HepG2 (cell line): ENCODE measurements around the gene FLT3LG. TPM values are rescaled to one million over a fixed set of nuclear protein-coding genes. Genes with fewer than 3 reads are reported as not detected.
A peak's percentile ranks its signal among the peaks of the same experiment; 100 is the strongest.

Experiments
- ERF ChIP-seq: IDR thresholded peaks from 2 replicates; pipeline ENCODE4 v1.6.1; 2018; ENCODE audit warnings: missing biosample characterization, missing genetic modification reagents
- FOXO1 ChIP-seq: sonication (generic); formaldehyde crosslinking; IDR thresholded peaks from 2 replicates; pipeline ENCODE4 v1.4.0; 2020; ENCODE audit warnings: missing genetic modification reagents
- U2AF2 ChIP-seq: fragments of 200-400 bp; formaldehyde crosslinking; IDR thresholded peaks from 2 replicates; pipeline ENCODE4 v1.6.1; 2017; ENCODE audit warnings: low read depth, mild to moderate bottlenecking, low read length
- ZNF501 ChIP-seq: sonication (generic); formaldehyde crosslinking; IDR thresholded peaks from 2 replicates; pipeline ENCODE4 v1.5.1; 2020; ENCODE audit warnings: mild to moderate bottlenecking, moderate library complexity, missing genetic modification reagents
- ZNF777 ChIP-seq: sonication (generic); formaldehyde crosslinking; IDR thresholded peaks from 2 replicates; pipeline ENCODE4 v1.4.0; 2020; ENCODE audit warnings: missing genetic modification reagents
- polyA plus RNA-seq, 8 experiments: library from polyadenylated mRNA; depleted of rRNA in 3 of 8; stranded (reverse) in 7 of 8; unstranded in 1 of 8; fragments of >200 nt; fragmentation: Illumina TruSeq in 4 of 8; extraction: Trizol in 4 of 8; gene quantifications; 2 replicates each; pipeline versions ENCODE4 v1.2.1 to v1.2.3, GENCODE V29; 2011 to 2016; ENCODE audit warnings: low read depth in 4 of 8, missing spikeins in 1 of 8, mixed read lengths in 1 of 8; ENCODE audit not compliant: insufficient read depth in 1 of 8
- total RNA-seq, 5 experiments: library from RNA; depleted of rRNA; stranded (reverse); fragments of >200 nt; fragmentation: Illumina TruSeq; extraction: Trizol; gene quantifications; 2 replicates each; pipeline ENCODE4 v1.2.3, GENCODE V29; 2016; ENCODE audit warnings: low read depth in 1 of 5
- TF ChIP-seq, protein P1 (sequence below): sonication (generic); formaldehyde crosslinking; IDR thresholded peaks from 2 replicates; pipeline ENCODE4 v1.5.0; 2020; ENCODE audit warnings: mild to moderate bottlenecking, low read depth, missing genetic modification reagents, borderline replicate concordance
- TF ChIP-seq, protein P2 (sequence below): sonication (generic); formaldehyde crosslinking; IDR thresholded peaks from 2 replicates; pipeline ENCODE4 v1.5.0; 2020; ENCODE audit warnings: mild to moderate bottlenecking, missing genetic modification reagents
- TF ChIP-seq, protein P3 (sequence below): sonication (generic); formaldehyde crosslinking; IDR thresholded peaks from 2 replicates; pipeline ENCODE4 v1.9.0; 2021; ENCODE audit warnings: missing genetic modification reagents, borderline replicate concordance
- TF ChIP-seq, protein P4 (sequence below): sonication (generic); formaldehyde crosslinking; IDR thresholded peaks from 2 replicates; pipeline ENCODE4 v1.5.1; 2020; ENCODE audit warnings: missing genetic modification reagents, mild to moderate bottlenecking, borderline replicate concordance
- TF ChIP-seq, protein P5 (sequence below): sonication (generic); formaldehyde crosslinking; IDR thresholded peaks from 2 replicates; pipeline ENCODE4 v1.5.0; 2020; ENCODE audit warnings: mild to moderate bottlenecking, missing genetic modification reagents, borderline replicate concordance
- TF ChIP-seq, protein P6 (sequence below): sonication (generic); formaldehyde crosslinking; IDR thresholded peaks from 2 replicates; pipeline ENCODE4 v1.4.0; 2020; ENCODE audit warnings: missing genetic modification reagents

Gene FLT3LG
- total and polyA plus RNA-seq, 2 of the 13 experiments (the other 11 are each of a cell fraction or from before 2014, with no cell fraction given): 1.5 to 2.6 TPM

DNA sequence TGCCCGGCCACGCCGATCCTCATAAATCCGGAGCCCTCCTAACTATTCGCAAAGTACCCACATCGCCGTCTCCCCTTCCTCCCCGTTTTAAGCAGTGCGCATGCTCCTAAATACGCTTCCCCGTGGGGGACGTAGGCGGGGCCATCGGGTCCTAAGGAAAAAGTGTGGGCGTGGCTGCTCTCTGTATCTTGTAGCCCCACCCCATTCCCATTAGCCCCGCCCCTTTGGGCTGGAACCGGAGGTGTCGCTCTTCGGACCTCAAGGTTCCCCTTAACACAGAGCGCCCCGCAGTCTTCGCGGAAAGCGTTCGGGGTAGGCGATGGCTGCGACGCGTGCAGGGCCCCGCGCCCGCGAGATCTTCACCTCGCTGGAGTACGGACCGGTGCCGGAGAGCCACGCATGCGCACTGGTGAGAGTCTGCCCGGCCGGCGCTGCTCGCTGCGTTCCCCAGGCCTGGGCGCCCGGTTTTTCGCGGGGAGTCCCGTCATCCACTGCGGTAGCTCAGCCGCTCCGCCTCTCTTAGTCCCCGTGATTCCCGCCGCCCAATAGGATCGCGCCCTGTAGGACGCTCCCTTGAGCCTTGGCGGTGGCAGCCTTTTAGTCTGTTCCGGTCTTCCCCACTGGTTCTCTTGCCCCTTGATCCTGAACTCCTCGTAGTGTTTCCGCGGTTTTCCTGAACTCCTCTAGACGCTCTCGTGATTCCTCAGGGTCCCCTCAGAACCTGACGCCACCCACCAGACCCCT lies 20.8 kb upstream of the FLT3LG start, which contains the start of gene ALDH16A1 (continued):
- TF ChIP-seq, protein P1, sequence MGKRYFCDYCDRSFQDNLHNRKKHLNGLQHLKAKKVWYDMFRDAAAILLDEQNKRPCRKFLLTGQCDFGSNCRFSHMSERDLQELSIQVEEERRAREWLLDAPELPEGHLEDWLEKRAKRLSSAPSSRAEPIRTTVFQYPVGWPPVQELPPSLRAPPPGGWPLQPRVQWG: no peak
- TF ChIP-seq, protein P2, sequence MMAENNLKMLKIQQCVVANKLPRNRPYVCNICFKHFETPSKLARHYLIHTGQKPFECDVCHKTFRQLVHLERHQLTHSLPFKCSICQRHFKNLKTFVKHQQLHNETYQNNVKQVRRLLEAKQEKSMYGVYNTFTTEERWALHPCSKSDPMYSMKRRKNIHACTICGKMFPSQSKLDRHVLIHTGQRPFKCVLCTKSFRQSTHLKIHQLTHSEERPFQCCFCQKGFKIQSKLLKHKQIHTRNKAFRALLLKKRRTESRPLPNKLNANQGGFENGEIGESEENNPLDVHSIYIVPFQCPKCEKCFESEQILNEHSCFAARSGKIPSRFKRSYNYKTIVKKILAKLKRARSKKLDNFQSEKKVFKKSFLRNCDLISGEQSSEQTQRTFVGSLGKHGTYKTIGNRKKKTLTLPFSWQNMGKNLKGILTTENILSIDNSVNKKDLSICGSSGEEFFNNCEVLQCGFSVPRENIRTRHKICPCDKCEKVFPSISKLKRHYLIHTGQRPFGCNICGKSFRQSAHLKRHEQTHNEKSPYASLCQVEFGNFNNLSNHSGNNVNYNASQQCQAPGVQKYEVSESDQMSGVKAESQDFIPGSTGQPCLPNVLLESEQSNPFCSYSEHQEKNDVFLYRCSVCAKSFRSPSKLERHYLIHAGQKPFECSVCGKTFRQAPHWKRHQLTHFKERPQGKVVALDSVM: no peak
- TF ChIP-seq ERF (peak; percentile 52; the same call in 1 of the 2 replicates), ZNF501 (CRISPR knock-in tag) (peak; percentile 69), U2AF2 (no peak), FOXO1 (CRISPR knock-in tag) (peak; percentile 16; the same call in 1 of the 2 replicates), ZNF777 (CRISPR knock-in tag) (no peak)
- TF ChIP-seq, protein P3, sequence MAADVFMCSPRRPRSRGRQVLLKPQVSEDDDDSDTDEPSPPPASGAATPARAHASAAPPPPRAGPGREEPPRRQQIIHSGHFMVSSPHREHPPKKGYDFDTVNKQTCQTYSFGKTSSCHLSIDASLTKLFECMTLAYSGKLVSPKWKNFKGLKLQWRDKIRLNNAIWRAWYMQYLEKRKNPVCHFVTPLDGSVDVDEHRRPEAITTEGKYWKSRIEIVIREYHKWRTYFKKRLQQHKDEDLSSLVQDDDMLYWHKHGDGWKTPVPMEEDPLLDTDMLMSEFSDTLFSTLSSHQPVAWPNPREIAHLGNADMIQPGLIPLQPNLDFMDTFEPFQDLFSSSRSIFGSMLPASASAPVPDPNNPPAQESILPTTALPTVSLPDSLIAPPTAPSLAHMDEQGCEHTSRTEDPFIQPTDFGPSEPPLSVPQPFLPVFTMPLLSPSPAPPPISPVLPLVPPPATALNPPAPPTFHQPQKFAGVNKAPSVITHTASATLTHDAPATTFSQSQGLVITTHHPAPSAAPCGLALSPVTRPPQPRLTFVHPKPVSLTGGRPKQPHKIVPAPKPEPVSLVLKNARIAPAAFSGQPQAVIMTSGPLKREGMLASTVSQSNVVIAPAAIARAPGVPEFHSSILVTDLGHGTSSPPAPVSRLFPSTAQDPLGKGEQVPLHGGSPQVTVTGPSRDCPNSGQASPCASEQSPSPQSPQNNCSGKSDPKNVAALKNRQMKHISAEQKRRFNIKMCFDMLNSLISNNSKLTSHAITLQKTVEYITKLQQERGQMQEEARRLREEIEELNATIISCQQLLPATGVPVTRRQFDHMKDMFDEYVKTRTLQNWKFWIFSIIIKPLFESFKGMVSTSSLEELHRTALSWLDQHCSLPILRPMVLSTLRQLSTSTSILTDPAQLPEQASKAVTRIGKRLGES (CRISPR knock-in tag): no peak
- TF ChIP-seq, protein P4, sequence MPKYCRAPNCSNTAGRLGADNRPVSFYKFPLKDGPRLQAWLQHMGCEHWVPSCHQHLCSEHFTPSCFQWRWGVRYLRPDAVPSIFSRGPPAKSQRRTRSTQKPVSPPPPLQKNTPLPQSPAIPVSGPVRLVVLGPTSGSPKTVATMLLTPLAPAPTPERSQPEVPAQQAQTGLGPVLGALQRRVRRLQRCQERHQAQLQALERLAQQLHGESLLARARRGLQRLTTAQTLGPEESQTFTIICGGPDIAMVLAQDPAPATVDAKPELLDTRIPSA (CRISPR knock-in tag): 0 out of 2 replicates have a peak, but pooled peaks have one; percentile 36
- TF ChIP-seq, protein P5, sequence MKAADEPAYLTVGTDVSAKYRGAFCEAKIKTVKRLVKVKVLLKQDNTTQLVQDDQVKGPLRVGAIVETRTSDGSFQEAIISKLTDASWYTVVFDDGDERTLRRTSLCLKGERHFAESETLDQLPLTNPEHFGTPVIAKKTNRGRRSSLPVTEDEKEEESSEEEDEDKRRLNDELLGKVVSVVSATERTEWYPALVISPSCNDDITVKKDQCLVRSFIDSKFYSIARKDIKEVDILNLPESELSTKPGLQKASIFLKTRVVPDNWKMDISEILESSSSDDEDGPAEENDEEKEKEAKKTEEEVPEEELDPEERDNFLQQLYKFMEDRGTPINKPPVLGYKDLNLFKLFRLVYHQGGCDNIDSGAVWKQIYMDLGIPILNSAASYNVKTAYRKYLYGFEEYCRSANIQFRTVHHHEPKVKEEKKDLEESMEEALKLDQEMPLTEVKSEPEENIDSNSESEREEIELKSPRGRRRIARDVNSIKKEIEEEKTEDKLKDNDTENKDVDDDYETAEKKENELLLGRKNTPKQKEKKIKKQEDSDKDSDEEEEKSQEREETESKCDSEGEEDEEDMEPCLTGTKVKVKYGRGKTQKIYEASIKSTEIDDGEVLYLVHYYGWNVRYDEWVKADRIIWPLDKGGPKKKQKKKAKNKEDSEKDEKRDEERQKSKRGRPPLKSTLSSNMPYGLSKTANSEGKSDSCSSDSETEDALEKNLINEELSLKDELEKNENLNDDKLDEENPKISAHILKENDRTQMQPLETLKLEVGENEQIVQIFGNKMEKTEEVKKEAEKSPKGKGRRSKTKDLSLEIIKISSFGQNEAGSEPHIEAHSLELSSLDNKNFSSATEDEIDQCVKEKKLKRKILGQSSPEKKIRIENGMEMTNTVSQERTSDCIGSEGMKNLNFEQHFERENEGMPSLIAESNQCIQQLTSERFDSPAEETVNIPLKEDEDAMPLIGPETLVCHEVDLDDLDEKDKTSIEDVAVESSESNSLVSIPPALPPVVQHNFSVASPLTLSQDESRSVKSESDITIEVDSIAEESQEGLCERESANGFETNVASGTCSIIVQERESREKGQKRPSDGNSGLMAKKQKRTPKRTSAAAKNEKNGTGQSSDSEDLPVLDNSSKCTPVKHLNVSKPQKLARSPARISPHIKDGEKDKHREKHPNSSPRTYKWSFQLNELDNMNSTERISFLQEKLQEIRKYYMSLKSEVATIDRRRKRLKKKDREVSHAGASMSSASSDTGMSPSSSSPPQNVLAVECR (CRISPR knock-in tag): peak; percentile 77; the same call in 1 of the 2 replicates
- TF ChIP-seq, protein P6, sequence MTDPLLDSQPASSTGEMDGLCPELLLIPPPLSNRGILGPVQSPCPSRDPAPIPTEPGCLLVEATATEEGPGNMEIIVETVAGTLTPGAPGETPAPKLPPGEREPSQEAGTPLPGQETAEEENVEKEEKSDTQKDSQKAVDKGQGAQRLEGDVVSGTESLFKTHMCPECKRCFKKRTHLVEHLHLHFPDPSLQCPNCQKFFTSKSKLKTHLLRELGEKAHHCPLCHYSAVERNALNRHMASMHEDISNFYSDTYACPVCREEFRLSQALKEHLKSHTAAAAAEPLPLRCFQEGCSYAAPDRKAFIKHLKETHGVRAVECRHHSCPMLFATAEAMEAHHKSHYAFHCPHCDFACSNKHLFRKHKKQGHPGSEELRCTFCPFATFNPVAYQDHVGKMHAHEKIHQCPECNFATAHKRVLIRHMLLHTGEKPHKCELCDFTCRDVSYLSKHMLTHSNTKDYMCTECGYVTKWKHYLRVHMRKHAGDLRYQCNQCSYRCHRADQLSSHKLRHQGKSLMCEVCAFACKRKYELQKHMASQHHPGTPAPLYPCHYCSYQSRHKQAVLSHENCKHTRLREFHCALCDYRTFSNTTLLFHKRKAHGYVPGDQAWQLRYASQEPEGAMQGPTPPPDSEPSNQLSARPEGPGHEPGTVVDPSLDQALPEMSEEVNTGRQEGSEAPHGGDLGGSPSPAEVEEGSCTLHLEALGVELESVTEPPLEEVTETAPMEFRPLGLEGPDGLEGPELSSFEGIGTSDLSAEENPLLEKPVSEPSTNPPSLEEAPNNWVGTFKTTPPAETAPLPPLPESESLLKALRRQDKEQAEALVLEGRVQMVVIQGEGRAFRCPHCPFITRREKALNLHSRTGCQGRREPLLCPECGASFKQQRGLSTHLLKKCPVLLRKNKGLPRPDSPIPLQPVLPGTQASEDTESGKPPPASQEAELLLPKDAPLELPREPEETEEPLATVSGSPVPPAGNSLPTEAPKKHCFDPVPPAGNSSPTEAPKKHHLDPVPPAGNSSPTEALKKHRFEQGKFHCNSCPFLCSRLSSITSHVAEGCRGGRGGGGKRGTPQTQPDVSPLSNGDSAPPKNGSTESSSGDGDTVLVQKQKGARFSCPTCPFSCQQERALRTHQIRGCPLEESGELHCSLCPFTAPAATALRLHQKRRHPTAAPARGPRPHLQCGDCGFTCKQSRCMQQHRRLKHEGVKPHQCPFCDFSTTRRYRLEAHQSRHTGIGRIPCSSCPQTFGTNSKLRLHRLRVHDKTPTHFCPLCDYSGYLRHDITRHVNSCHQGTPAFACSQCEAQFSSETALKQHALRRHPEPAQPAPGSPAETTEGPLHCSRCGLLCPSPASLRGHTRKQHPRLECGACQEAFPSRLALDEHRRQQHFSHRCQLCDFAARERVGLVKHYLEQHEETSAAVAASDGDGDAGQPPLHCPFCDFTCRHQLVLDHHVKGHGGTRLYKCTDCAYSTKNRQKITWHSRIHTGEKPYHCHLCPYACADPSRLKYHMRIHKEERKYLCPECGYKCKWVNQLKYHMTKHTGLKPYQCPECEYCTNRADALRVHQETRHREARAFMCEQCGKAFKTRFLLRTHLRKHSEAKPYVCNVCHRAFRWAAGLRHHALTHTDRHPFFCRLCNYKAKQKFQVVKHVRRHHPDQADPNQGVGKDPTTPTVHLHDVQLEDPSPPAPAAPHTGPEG (CRISPR knock-in tag): no peak
